K562 (cell line): Measurements from ENCODE around the gene FBXO11. TPM values are rescaled to one million over a fixed set of nuclear protein-coding genes. Genes with fewer than 3 reads are reported as not detected.

Source experiments
- ATAC-seq: fragments of 200-7000 bp; cut with Tn5 transposase; 3 replicates; pipeline ENCODE4 v1.9.1; 2020; ENCODE audit warnings: moderate library complexity
- BruUV-seq: library from RNA; stranded (reverse); fragments of 400-500 nt; replicated peaks from 2 replicates; lab custom pipeline; 2021; lab: Mats Ljungman, UMichigan
- CTCF ChIA-PET: fragments of 300-600 bp; formaldehyde crosslinking; extraction: SDS; loops from one replicate; lab custom pipeline; 2021; ENCODE audit warnings: low intra/inter-chr PET ratio; lab: Yijun Ruan, JAX
- POLR2A ChIA-PET: fragments of 300-600, 350-650 bp; sonication (Branson Sonifier 250); formaldehyde crosslinking; extraction: SDS; loops from one replicate; lab custom pipeline; 2021; ENCODE audit warnings: antibody characterized with exemption, inconsistent platforms; lab: Yijun Ruan, JAX
- DNase-seq, 4 experiments: peaks; one replicate each; pipeline versions ENCODE4 v3.0.0 to v3.0.0-alpha.2; 2011 to 2018; ENCODE audit warnings: low spot score in 3 of 4, mixed read lengths in 3 of 4; ENCODE audit errors: extremely low read depth in 1 of 4
- FAIRE-seq: peaks from 2 replicates; lab custom pipeline; 2011; peaks lifted over from hg19 to GRCh38; lab: Jason Lieb, UNC
- H2AFZ ChIP-seq: 2 replicates; pipeline ENCODE4 v1.6.0; 2011; ENCODE audit warnings: low read depth, low read length, control low read depth, inconsistent platforms
- H3K27ac ChIP-seq: fragments of 200-600 bp; 3 replicates; pipeline ENCODE4 v1.8.0; 2011; ENCODE audit warnings: low read depth, mild to moderate bottlenecking, control low read depth, inconsistent platforms, low read length, moderate library complexity, mixed read lengths; ENCODE audit errors: extremely low read depth
- H3K27me3 ChIP-seq, 2 experiments: fragments of 300-600 bp in 1 of 2; 2 replicates in 1 of 2; 3 replicates in 1 of 2; pipeline versions ENCODE4 v1.6.0 to v1.8.0; 2011; ENCODE audit warnings: inconsistent platforms in 2 of 2, low read length in 2 of 2, mild to moderate bottlenecking in 1 of 2, mixed read lengths in 1 of 2, moderate library complexity in 1 of 2; ENCODE audit not compliant: control insufficient read depth in 2 of 2, insufficient read depth in 2 of 2
- H3K36me3 ChIP-seq: fragments of 300-600 bp; 3 replicates; pipeline ENCODE4 v1.8.0; 2011; ENCODE audit warnings: mild to moderate bottlenecking, low read length, inconsistent platforms; ENCODE audit not compliant: control insufficient read depth, insufficient read depth
- H3K4me1 ChIP-seq, 2 experiments: fragments of 200-600 bp in 1 of 2; replicated peaks in 1 of 2; 2 replicates in 1 of 2; 3 replicates in 1 of 2; pipeline versions ENCODE4 v1.5.1 to v1.8.0; 2011; ENCODE audit warnings: inconsistent platforms in 2 of 2, low read length in 2 of 2, mild to moderate bottlenecking in 1 of 2, mixed read lengths in 1 of 2, moderate library complexity in 1 of 2; ENCODE audit not compliant: control insufficient read depth in 2 of 2, insufficient read depth in 2 of 2
- H3K4me2 ChIP-seq: 2 replicates; pipeline ENCODE4 v1.6.1; 2011; ENCODE audit warnings: low read length, control low read depth, inconsistent platforms, mixed read lengths; ENCODE audit not compliant: insufficient read depth
- H3K4me3 ChIP-seq: fragments of 200-600 bp; sonication (generic), shearing (Covaris generic); 2 replicates; pipeline ENCODE4 v1.5.1; 2016; ENCODE audit warnings: control low read depth, inconsistent platforms
- H3K79me2 ChIP-seq: fragments of 200-600 bp; 3 replicates; pipeline ENCODE4 v1.8.0; 2011; ENCODE audit warnings: low read length, inconsistent platforms; ENCODE audit not compliant: control insufficient read depth, insufficient read depth
- H3K9ac ChIP-seq, 2 experiments: 2 replicates each; pipeline versions ENCODE4 v1.6.0 to v1.6.1; 2011; ENCODE audit warnings: low read depth in 2 of 2, low read length in 2 of 2, control low read depth in 1 of 2, inconsistent platforms in 1 of 2, mild to moderate bottlenecking in 1 of 2, mixed read lengths in 1 of 2; ENCODE audit not compliant: insufficient read depth in 1 of 2
- H3K9me1 ChIP-seq: one replicate; pipeline ENCODE4 v1.6.0; 2011; ENCODE audit warnings: inconsistent platforms, mild to moderate bottlenecking, low read length, moderate library complexity; ENCODE audit not compliant: control insufficient read depth, insufficient read depth
- H3K9me3 ChIP-seq: replicated peaks from 2 replicates; pipeline ENCODE4 v1.5.1; 2011; ENCODE audit warnings: low read depth, low read length, inconsistent platforms; ENCODE audit not compliant: control insufficient read depth, insufficient read depth
- H4K20me1 ChIP-seq: replicated peaks from 2 replicates; pipeline ENCODE4 v1.6.1; 2011; ENCODE audit warnings: low read length, inconsistent platforms, mixed read lengths; ENCODE audit not compliant: control insufficient read depth, insufficient read depth
- AFF1 ChIP-seq, 2 experiments: fragments of 450-650 bp; IDR thresholded peaks; 2 replicates each; pipeline ENCODE4 v1.6.1; 2018; ENCODE audit warnings: mild to moderate bottlenecking in 2 of 2, low read depth in 1 of 2; ENCODE audit not compliant: partially characterized antibody in 2 of 2
- BRD9 ChIP-seq: fragments of 450-650 bp; IDR thresholded peaks from 2 replicates; pipeline ENCODE4 v1.6.1; 2018; ENCODE audit warnings: low read depth; ENCODE audit not compliant: partially characterized antibody
- HLTF ChIP-seq: fragments of 450-650 bp; IDR thresholded peaks from 2 replicates; pipeline ENCODE4 v1.6.1; 2016
- KHSRP ChIP-seq: fragments of 450-650 bp; IDR thresholded peaks from 2 replicates; pipeline ENCODE4 v1.6.1; 2017
- NR2C1 ChIP-seq, 2 experiments: fragments of 450-650 bp; IDR thresholded peaks; 2 replicates each; pipeline ENCODE4 v1.6.1; 2017; ENCODE audit warnings: mild to moderate bottlenecking in 2 of 2, antibody characterized with exemption in 1 of 2, inconsistent platforms in 1 of 2, missing compliant biosample characterization in 1 of 2, missing genetic modification characterization in 1 of 2
- PHTF2 ChIP-seq: fragments of 250-450 bp; sonication (Bioruptor Pico); IDR thresholded peaks from 2 replicates; pipeline ENCODE4 v1.5.0; 2021; ENCODE audit warnings: mild to moderate bottlenecking
- POLR2H ChIP-seq: IDR thresholded peaks from 2 replicates; pipeline ENCODE4 v1.6.1; 2016; ENCODE audit warnings: missing genetic modification characterization, low read depth, mild to moderate bottlenecking, control low read depth, missing compliant biosample characterization, moderate library complexity
- SREBF2 ChIP-seq: sonication (generic); formaldehyde crosslinking; IDR thresholded peaks from 2 replicates; pipeline ENCODE4 v1.4.0; 2020; ENCODE audit warnings: mild to moderate bottlenecking, missing genetic modification reagents
- ZBTB8A ChIP-seq: fragments of 450-650 bp; IDR thresholded peaks from 2 replicates; pipeline ENCODE4 v1.6.1; 2018; ENCODE audit warnings: mild to moderate bottlenecking, moderate library complexity; ENCODE audit not compliant: partially characterized antibody
- ZNF316 ChIP-seq: fragments of 450-650 bp; IDR thresholded peaks from 2 replicates; pipeline ENCODE4 v1.6.1; 2016
- ZNF696 ChIP-seq: fragments of 250-450 bp; sonication (Bioruptor Pico); conservative IDR thresholded peaks from 2 replicates; pipeline ENCODE4 v1.4.0; 2020; ENCODE audit warnings: mild to moderate bottlenecking, moderate library complexity
- ZNF785 ChIP-seq: fragments of 250-450 bp; sonication (Bioruptor Pico); IDR thresholded peaks from 2 replicates; pipeline ENCODE4 v1.4.0; 2020; ENCODE audit warnings: mild to moderate bottlenecking
- WGBS: fragments of 100-300 bp; shearing (Covaris generic); methylation state at CpG from one replicate; pipeline ENCODE4 v1.1.6; 2016; ENCODE audit warnings: low coverage, mixed read lengths; ENCODE audit not compliant: insufficient coverage; ENCODE audit errors: missing lambda C conversion rate; 5-methylcytosine and 5-hydroxymethylcytosine counted together
- in situ Hi-C: fragments of 300-500 bp; cut with MboI; formaldehyde crosslinking; loops from 4 replicates; pipeline ENCODE4 v1.15.0; 2018; ENCODE audit warnings: inconsistent platforms, mixed read lengths
- intact Hi-C: fragments of 100-400 bp; cut with micrococcal nuclease; formaldehyde crosslinking; loops from 2 replicates; pipeline ENCODE4 v1.14.2; 2022
- polyA plus RNA-seq, 8 experiments: library from polyadenylated mRNA; depleted of rRNA in 4 of 8; stranded (reverse) in 5 of 8; unstranded in 3 of 8; fragments of >200 nt; fragmentation: Nextera tagmentation in 2 of 8; fragmentation: Illumina TruSeq in 1 of 8; extraction: Ambion mirVana in 2 of 8; extraction: Trizol in 1 of 8; gene quantifications; 2 replicates each; pipeline versions ENCODE4 v1.2.1 to v1.2.3, GENCODE V29; 2011 to 2014; ENCODE audit warnings: inconsistent platforms in 1 of 8, missing spikeins in 1 of 8
- total RNA-seq, 7 experiments: library from RNA; depleted of rRNA in 6 of 7; stranded (reverse); fragments of >200 nt in 6 of 7; fragmentation: Illumina TruSeq in 2 of 7; extraction: Trizol in 2 of 7; gene quantifications; 2 replicates each; pipeline versions ENCODE4 v1.2.1 to v1.2.3, GENCODE V29; 2011 to 2021; ENCODE audit warnings: low replicate concordance in 1 of 7

The FBXO11 gene
- total and polyA plus RNA-seq, 9 of the 15 experiments (the other 6 are each of a cell fraction or from before 2014, with no cell fraction given), result 8.8 to 44.5 (median 24.1) TPM

GRCh38 chr2:47870641-47871540, 35.4 kb downstream of the FBXO11 start:
- H3K36me3 ChIP-seq, result peaks cover 27% of the 10 kb centered on the region; the same call in 2 of the 3 replicates
- ATAC-seq, result peak; percentile 15
- in situ Hi-C loops (loop anchor here (25.0 kb wide), 1 partner anchor 541 kb away; no protein-coding TSS in a partner anchor), intact Hi-C loops (no loop called here)
- ChIA-PET POLR2A (interaction anchor here (0.7 to 1.6 kb wide), 4 partner anchors 16 to 204 kb away, joined by 3 to 4 read pairs (median 3); no protein-coding TSS in a partner anchor), CTCF (no interaction called here)
- no peaks in the 10 kb centered on the region for H3K27me3 ChIP-seq
- peaks cover 4 to 18% of the 10 kb centered on the region in 2 experiments; a peak in 4 of 5 replicates for H3K4me1 ChIP-seq
- H3K4me2 ChIP-seq, result no peak overlapping the region
- H3K79me2 ChIP-seq, result peaks cover 97% of the 10 kb centered on the region
- 78% methylated on average over 7 of the region's 7 CpGs for WGBS
- no peaks in the 10 kb centered on the region for H3K9me1 ChIP-seq
- H2AFZ ChIP-seq, result no peak overlapping the region
- no peak for DNase-seq
- H3K9me3 ChIP-seq, result no peaks in the 10 kb centered on the region
- no TSS peak for BruUV-seq
- FAIRE-seq, result peak; percentile 52
- TF ChIP-seq ZBTB8A (no peak), SREBF2 (CRISPR knock-in tag) (no peak), ZNF785 (CRISPR knock-in tag) (no peak), ZNF316 (no peak), NR2C1 (IDR thresholded peaks at IDR 0.05) (no peak), NR2C1 (tag; IDR thresholded peaks at IDR 0.05) (no peak), ZNF696 (CRISPR knock-in tag) (no peak), HLTF (no peak), BRD9 (no peak), POLR2H (tag) (no peak), AFF1 (IDR thresholded peaks at IDR 0.05; ENCODE audit: low read depth in 1 of 2, partially characterized antibody in 2 of 2) (no peak), KHSRP (no peak), PHTF2 (CRISPR knock-in tag) (no peak)
- H3K9ac ChIP-seq, result no peak overlapping the region; a peak in 1 of 4 replicates
- no peak overlapping the region for H3K4me3 ChIP-seq
- H3K27ac ChIP-seq, result peak overlapping the region; percentile 10; the same call in 1 of the 3 replicates
- H4K20me1 ChIP-seq, result peaks cover 22% of the 10 kb centered on the region
